ENCODE data around the gene TMEM39A. TPM values are rescaled to one million over a fixed set of nuclear protein-coding genes. Genes with fewer than 3 reads are reported as not detected.

The TMEM39A gene
- total RNA-seq, 1 donor from 2014 or later, result 66.0 TPM

DNA sequence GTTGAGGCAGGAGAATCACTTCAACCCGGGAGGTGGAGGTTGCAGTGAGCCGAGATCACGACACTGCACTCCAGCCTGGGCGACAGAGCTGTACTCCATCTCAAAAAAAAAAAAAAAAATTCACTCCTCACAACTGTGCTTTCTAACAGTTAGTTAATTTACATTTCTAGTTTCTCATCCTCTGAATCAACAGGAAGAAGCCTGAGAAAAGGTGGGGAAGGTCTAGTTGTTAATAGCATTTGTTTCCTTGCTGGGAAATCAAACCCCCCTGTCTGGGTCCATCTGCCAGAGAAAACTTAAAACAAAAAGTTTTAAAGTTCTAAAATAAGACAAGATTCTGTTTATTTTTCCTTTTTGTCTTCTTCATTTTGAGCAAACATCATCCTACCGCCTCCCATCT, 62.3 kb downstream of the TMEM39A start:
- no peak for TF ChIP-seq CTCF (conservative IDR thresholded peaks at IDR 0.05)
- peaks cover 14% of the 10 kb centered on the region for H3K4me1 Mint-ChIP-seq (ENCODE audit: unreplicated experiment)
- H3K27ac Mint-ChIP-seq, result no peak overlapping the region
- DNase-seq (ENCODE audit: extremely low spot score, unreplicated experiment), result no peak
- no peak overlapping the region for H3K4me3 Mint-ChIP-seq
- no peaks in the 10 kb centered on the region for H3K9me3 Mint-ChIP-seq
- peaks cover 11% of the 10 kb centered on the region for H3K36me3 Mint-ChIP-seq
- no peaks in the 10 kb centered on the region for H3K27me3 Mint-ChIP-seq

- Mint-ChIP-seq H3K36me3 (peaks cover 7% of the 10 kb centered on the region), H3K4me3 (no peak overlapping the region), H3K27me3 (no peaks in the 10 kb centered on the region), H3K9me3 (no peaks in the 10 kb centered on the region), H3K27ac (no peak overlapping the region), H3K4me1 (ENCODE audit: unreplicated experiment) (peaks cover 14% of the 10 kb centered on the region)
- TF ChIP-seq CTCF (conservative IDR thresholded peaks at IDR 0.05), result no peak
- no peak for DNase-seq (ENCODE audit: extremely low spot score, unreplicated experiment)
These were observed 62.9 kb downstream of the TMEM39A start for GRCh38 chr3:119400466-119400865.

DNA sequence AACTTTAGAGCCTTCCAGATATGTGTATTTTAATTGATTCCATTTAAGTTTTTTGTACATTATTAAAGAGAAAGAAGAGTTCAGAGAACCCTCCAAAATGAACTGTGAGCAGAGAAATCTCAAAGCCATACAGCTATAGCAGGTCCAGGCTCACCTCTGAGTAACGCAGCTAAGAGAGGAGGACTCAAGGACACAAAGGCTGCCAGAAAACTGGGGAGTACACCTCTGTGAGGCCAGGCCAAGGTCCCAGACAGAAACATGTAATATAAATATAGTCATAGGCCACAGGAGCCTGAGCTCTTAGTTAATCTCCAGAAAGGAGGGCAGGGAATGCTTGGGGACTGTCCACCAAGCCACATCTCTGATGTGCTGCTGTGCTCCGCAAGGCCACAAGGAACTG, 66.5 kb downstream of the TMEM39A start:
- H3K4me1 Mint-ChIP-seq (ENCODE audit: unreplicated experiment), result no peaks in the 10 kb centered on the region
- no peaks in the 10 kb centered on the region for H3K9me3 Mint-ChIP-seq
- H3K4me3 Mint-ChIP-seq, result no peak overlapping the region
- no peak for TF ChIP-seq CTCF (conservative IDR thresholded peaks at IDR 0.05)
- H3K27ac Mint-ChIP-seq, result no peak overlapping the region
- H3K27me3 Mint-ChIP-seq, result no peaks in the 10 kb centered on the region
- DNase-seq (ENCODE audit: extremely low spot score, unreplicated experiment), result no peak
- H3K36me3 Mint-ChIP-seq, result peaks cover 19% of the 10 kb centered on the region

DNA sequence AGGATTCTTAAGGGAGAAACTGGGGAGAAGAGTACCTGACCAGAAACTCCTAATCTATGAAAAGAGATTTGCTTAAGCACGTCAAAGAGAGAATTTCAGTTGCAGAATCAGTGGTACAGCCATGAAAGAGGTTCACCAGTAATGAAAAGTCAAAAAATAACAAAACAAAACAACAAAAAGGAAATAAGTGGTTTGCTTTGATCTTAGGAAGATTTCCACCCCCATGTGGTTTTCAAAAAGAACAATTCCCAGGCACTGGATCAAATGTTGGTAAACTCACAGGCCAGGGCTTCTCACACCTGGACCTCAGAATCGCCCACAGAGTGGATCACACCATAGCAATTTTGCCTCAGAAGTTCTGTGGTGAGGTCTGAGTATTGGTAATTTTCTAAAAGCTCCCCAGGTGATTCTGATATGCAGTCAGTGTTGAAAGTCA, 67.5 kb downstream of the TMEM39A start:
- DNase-seq (ENCODE audit: extremely low spot score, unreplicated experiment), result no peak
- H3K4me1 Mint-ChIP-seq (ENCODE audit: unreplicated experiment), result no peaks in the 10 kb centered on the region
- H3K36me3 Mint-ChIP-seq, result peaks cover 19% of the 10 kb centered on the region
- no peaks in the 10 kb centered on the region for H3K9me3 Mint-ChIP-seq
- H3K27me3 Mint-ChIP-seq, result no peaks in the 10 kb centered on the region
- TF ChIP-seq CTCF (conservative IDR thresholded peaks at IDR 0.05), result no peak
- no peak overlapping the region for H3K4me3 Mint-ChIP-seq
- H3K27ac Mint-ChIP-seq, result no peak overlapping the region

DNA sequence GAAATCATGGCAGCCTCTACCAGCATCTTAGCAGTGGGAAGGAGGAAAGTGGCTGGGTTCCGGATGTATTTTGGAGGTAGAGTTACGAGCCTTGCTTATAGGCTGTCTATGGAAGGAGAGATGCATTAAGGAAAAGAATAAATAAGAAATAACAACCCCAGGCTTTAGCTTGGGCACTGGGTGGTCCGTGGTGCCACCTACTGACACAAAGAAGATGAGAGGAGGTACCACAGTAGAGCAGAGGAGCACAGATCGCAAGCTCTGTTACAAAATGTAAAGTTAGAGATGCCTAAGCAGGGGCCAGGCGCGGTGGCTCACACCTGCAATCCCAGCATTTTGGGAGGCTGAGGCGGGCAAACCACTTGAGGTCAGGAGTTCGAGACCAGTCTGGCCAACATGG, 74.8 kb downstream of the TMEM39A start:
- Mint-ChIP-seq H3K27me3 (no peaks in the 10 kb centered on the region), H3K36me3 (peaks cover 9% of the 10 kb centered on the region), H3K4me3 (no peak overlapping the region), H3K9me3 (no peaks in the 10 kb centered on the region), H3K4me1 (ENCODE audit: unreplicated experiment) (no peaks in the 10 kb centered on the region), H3K27ac (no peak overlapping the region)
- no peak for DNase-seq (ENCODE audit: extremely low spot score, unreplicated experiment)
- no peak for TF ChIP-seq CTCF (conservative IDR thresholded peaks at IDR 0.05)

DNA sequence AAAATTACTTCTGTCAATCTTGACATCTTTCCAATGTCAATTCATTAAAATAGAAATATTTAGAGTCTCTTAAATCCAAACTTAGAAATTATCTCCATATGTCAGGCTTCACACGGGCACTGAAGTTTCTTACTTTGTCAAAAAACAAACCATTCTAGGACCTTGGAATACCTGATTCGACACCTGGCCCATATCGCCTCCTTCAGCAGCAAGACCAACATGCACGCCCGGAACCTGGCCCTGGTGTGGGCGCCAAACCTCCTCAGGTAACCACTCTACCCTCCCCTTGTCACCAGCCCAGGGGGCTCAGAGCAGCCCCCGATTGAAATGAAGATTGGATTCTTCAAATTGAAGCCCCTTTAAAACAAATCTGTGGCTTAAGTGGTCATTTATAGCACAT, 81.3 kb downstream of the TMEM39A start:
- TF ChIP-seq CTCF (conservative IDR thresholded peaks at IDR 0.05), result no peak
- Mint-ChIP-seq H3K27me3 (no peaks in the 10 kb centered on the region), H3K9me3 (no peaks in the 10 kb centered on the region), H3K36me3 (peaks cover 6% of the 10 kb centered on the region), H3K27ac (no peak overlapping the region), H3K4me3 (no peak overlapping the region), H3K4me1 (ENCODE audit: unreplicated experiment) (no peaks in the 10 kb centered on the region)
- no peak for DNase-seq (ENCODE audit: extremely low spot score, unreplicated experiment)
